Fibroblast of mammary gland (primary cell): ENCODE results near the gene ITGAL.
"Not testable (repeated sequence)": the region's sequence is repeated elsewhere in the genome, so short reads cannot be mapped to it uniquely, and the experiment has no call there.

Source experiments
- DNase-seq: peaks from one replicate; pipeline ENCODE4 v3.0.0-alpha.2; 2010; ENCODE audit warnings: low read depth
- H3K4me3 ChIP-seq: 2 replicates; pipeline ENCODE4 v1.5.1; 2011; ENCODE audit warnings: low read depth, mild to moderate bottlenecking, low read length, moderate library complexity; ENCODE audit not compliant: control insufficient read depth
- TF ChIP-seq, protein P1 (sequence below): conservative IDR thresholded peaks from 2 replicates; pipeline ENCODE4 v1.5.1; 2011; ENCODE audit warnings: low read depth, low read length, inconsistent platforms; ENCODE audit not compliant: control insufficient read depth, insufficient read depth

ITGAL gene

DNA sequence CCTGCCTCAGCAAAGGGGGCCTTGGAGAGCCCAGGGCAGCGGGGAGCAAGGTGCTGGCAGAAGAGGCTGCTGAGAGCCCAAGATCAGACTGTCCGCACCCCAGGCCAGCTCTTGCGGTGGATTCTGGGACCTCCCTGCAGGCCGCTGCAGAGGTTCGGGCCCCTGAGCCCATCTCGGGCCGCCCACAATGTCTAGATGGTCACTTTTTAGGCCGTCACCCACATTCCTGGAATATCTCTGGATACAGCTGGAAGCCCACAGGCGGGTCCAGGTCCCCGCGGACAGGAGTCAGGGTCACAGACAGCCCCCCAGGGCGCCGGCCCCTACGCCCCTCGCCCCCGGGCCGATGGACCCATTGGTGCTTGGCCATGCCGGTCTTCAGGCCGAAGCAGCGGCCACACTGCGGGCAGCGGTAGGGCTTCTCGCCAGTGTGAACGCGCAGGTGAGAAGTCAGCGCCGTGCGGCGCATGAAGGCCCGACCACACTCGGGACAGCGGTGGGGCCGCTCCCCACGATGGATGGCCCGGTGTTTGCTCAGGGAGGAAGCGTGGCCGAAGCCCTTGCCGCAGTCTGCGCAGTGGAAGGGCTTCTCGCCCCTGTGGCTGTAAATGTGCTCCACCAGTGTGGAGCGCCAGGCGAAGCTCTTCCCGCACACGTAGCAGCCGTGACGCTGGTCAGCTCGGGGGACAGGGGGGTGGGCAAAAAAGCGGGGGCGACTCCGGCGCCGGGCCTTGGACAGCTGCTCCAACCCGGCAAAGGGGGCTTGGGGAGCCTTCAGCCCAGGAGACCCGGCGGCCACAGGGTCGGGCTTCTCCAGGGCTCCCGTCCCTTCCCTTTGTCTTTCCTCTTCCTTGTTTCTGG lies 60.0 kb downstream of the ITGAL start:
- H3K4me3 ChIP-seq = no peak overlapping the region
- TF ChIP-seq, protein P1, sequence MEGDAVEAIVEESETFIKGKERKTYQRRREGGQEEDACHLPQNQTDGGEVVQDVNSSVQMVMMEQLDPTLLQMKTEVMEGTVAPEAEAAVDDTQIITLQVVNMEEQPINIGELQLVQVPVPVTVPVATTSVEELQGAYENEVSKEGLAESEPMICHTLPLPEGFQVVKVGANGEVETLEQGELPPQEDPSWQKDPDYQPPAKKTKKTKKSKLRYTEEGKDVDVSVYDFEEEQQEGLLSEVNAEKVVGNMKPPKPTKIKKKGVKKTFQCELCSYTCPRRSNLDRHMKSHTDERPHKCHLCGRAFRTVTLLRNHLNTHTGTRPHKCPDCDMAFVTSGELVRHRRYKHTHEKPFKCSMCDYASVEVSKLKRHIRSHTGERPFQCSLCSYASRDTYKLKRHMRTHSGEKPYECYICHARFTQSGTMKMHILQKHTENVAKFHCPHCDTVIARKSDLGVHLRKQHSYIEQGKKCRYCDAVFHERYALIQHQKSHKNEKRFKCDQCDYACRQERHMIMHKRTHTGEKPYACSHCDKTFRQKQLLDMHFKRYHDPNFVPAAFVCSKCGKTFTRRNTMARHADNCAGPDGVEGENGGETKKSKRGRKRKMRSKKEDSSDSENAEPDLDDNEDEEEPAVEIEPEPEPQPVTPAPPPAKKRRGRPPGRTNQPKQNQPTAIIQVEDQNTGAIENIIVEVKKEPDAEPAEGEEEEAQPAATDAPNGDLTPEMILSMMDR = no peak
- no peak for DNase-seq

DNA sequence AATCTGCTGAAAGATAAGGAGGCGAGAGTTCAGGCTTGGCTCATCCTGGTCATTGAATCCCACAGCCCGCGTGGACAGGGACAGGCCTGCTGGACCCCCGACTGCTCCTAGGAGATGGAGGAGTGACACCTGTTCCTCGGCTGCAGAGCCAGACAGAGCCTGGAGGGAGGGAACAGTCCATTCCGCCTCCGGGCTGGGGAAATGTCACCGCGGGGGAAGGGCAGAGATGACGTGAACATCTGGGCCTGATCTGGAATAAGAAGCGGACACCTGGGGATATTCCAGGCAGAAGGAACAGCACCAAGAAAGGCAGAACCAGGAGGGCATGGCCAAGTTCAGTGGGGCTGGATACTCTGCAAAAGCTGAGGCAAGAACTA lies 60.6 kb downstream of the ITGAL start:
- H3K4me3 ChIP-seq = peak overlapping the region; percentile 75
- TF ChIP-seq, protein P1 = no peak
- DNase-seq = no peak

DNA sequence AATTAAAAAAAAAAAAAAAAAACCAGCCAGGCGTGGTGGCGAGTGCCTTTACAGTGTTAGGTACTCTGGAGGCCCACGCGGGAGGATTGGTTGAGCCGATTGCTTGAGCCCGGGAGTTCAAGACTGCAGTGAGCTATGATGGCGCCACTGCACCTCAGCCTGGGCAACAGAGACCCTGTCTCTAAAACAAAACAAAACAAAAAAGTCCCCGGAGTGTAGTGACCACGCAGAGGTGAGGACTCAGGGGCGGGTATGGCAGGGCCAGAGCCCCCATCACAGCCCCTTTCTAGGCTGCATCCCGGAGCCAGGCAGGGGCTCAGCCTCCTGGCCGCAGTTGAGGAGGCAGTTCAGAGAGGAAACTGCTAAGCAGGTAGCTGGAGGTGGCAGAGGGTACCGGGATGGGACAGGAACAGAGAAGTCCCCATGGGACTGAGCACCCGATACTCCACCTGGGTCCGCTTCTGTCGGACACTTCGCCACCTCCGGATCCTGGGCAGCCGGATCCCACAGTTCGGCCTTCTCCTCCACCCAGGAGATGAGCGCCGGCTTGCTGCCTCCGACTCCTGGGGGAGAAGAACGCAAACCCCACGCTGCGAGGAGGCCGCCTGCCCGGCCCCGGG lies 61.3 kb downstream of the ITGAL start:
- DNase-seq = peak; percentile 10
- peak overlapping the region; percentile 75 for H3K4me3 ChIP-seq
- TF ChIP-seq, protein P1 = no peak

DNA sequence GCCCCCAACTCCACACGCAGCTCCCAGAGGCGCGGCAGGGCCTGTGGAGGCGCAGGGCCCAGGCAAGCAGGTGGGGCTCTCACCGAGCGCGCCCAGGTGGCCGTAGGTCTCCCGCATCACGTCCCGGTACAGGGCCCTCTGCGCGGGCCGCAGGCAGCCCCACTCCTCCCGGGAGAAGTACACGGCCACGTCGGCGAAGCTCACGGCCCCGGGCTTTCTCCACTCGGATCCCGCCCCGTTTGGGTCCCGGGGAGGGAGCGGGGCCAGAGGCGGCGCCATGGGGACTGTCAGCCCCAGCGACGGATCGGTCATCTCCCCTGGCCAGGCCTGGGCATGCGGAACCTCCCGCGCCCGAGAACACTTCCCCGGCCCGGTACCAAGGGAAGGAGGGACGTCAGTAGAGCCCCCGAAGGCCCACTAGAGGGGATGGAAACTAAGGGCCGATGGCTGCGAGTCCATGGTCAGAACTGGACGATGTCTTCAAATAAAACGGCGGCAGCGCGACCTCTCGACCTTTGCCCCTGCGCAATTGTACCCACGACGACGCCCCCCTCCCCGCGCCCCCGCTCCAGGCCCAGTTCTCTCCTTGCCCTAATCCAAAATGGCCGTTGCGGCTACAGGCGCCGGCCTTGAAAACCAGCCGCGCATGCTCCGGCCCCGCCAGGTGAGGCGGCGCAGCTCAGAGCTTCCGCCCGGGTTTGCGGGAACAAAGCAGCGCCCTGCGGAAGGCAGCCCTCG lies 62.0 kb downstream of the ITGAL start, which contains the start of gene ZNF747:
ZNF747 (minus strand) TSS at position 491 of the 738 bp plus-strand sequence; CDS start at position 312, 179 bp downstream.
- TF ChIP-seq, protein P1 = no peak
- peak; percentile 73 for DNase-seq
- H3K4me3 ChIP-seq = peak within 1 kb of the TSS; percentile 75

DNA sequence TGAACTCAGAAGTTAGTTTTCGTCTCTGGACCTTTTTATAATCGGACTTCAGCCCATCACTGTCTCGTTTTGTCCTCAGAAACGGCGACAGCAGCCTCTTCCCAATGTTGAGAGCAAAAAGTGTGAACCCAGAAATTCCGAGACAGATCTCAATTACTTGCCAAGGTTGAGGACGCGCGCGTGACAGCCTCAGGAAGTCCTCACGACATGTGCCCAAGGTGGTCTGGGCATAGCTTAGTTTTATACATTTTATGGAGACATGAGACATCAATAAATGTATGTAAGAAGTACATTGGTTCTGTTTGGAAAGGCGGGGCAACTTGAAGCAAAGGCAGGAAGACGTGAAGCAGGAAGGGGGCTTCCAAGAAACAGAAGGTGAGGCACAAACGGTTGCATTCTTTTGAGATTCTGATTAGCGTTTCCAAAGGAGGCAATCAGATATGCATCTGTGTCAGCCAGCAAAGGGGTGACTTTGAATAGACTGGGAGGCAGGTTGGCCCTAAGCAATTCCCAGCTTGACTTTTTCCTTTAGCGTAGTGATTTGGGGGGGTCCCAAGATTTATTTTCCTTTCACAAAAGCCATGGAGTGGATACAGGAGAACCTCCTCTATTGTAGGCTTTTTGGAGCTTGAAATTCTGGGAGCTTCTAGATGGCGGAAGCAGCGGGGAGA lies 62.7 kb downstream of the ITGAL start:
- peak overlapping the region; percentile 75 for H3K4me3 ChIP-seq
- DNase-seq = peak; percentile 25
- TF ChIP-seq, protein P1 = no peak

DNA sequence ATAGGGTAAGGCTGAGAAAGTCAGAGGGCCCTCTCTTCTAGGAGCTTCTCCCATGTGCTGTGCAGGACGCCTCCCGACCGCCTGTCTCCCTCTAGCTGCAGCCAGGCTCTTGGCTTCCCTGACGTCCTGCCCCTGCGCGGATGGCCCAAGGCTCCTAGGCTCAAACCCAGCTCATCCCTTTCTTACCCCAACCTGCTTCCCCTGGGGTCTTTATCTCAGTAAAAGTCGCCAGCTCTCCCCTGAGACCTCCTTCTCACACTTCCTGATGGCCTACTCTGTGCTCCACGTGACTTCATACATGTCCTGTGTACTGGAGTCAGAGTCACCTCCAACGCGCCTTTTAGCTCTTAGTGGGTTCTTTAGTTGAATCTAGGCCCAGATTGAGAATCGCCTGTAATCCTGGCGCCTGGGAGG lies 63.2 kb downstream of the ITGAL start:
- TF ChIP-seq, protein P1 = peak; percentile 66
- peak overlapping the region; percentile 75 for H3K4me3 ChIP-seq
- DNase-seq = peak; percentile 71

- not testable (repeated sequence) for H3K4me3 ChIP-seq, DNase-seq
Measured at GRCh38 chr16:30536391-30537024, 64.0 kb downstream of the ITGAL start.
